Loucy (cell line): ENCODE measurements around the gene TTYH3.
A peak's percentile ranks its signal among the peaks of the same experiment; 100 is the strongest.

ENCODE experiments used
- H2AFZ ChIP-seq: fragments of 200-600 bp; sonication (generic); 2 replicates; pipeline ENCODE4 v1.6.0; 2016; ENCODE audit warnings: antibody characterized with exemption, mild to moderate bottlenecking, low read length, moderate library complexity
- H3F3A ChIP-seq: fragments of 200-600 bp; 2 replicates; pipeline ENCODE4 v1.6.0; 2016; ENCODE audit warnings: antibody characterized with exemption, low read depth, mild to moderate bottlenecking
- H3K27me3 ChIP-seq: fragments of 200-600 bp; sonication (generic); 2 replicates; pipeline ENCODE4 v1.6.1; 2014; ENCODE audit warnings: low read length, mild to moderate bottlenecking; ENCODE audit not compliant: insufficient read depth, poor library complexity, severe bottlenecking
- H3K36me3 ChIP-seq: fragments of 200-600 bp; sonication (generic); 2 replicates; pipeline ENCODE4 v1.6.1; 2016; ENCODE audit warnings: low read length; ENCODE audit not compliant: insufficient read depth
- H3K4me1 ChIP-seq: fragments of 200-600 bp; sonication (generic); 2 replicates; pipeline ENCODE4 v1.5.1; 2014; ENCODE audit warnings: low read length, mild to moderate bottlenecking; ENCODE audit not compliant: insufficient read depth, poor library complexity, severe bottlenecking
- H3K4me2 ChIP-seq: fragments of 200-600 bp; sonication (generic); 2 replicates; pipeline ENCODE4 v1.6.0; 2014; ENCODE audit warnings: antibody characterized with exemption, low read length, low read depth, mild to moderate bottlenecking; ENCODE audit not compliant: poor library complexity, severe bottlenecking
- H3K4me3 ChIP-seq: fragments of 200-600 bp; sonication (generic); 2 replicates; pipeline ENCODE4 v1.5.1; 2014; ENCODE audit warnings: low read length, mild to moderate bottlenecking, mixed read lengths; ENCODE audit not compliant: poor library complexity, severe bottlenecking
- H3K79me2 ChIP-seq: fragments of 200-600 bp; sonication (generic); 2 replicates; pipeline ENCODE4 v1.6.1; 2014; ENCODE audit warnings: low read length; ENCODE audit not compliant: insufficient read depth
- H3K9ac ChIP-seq: fragments of 200-600 bp; sonication (generic); 2 replicates; pipeline ENCODE4 v1.6.0; 2014; ENCODE audit warnings: mild to moderate bottlenecking, low read depth, low read length, moderate library complexity; ENCODE audit not compliant: poor library complexity, severe bottlenecking
- H3K9me2 ChIP-seq: fragments of 200-600 bp; sonication (generic); replicated peaks from 2 replicates; pipeline ENCODE4 v1.6.1; 2016; ENCODE audit warnings: low read depth, low read length, mixed read lengths
- H3K9me3 ChIP-seq: fragments of 200-600 bp; sonication (generic); 2 replicates; pipeline ENCODE4 v1.6.1; 2014; ENCODE audit warnings: mild to moderate bottlenecking, antibody characterized with exemption, low read length, low read depth; ENCODE audit not compliant: insufficient read depth
- H4K20me1 ChIP-seq: fragments of 200-600 bp; sonication (generic); 2 replicates; pipeline ENCODE4 v1.6.0; 2014; ENCODE audit warnings: antibody characterized with exemption, low read length, mild to moderate bottlenecking; ENCODE audit not compliant: insufficient read depth, poor library complexity, severe bottlenecking
- EZH2phosphoT487 ChIP-seq: fragments of 200-600 bp; IDR thresholded peaks from 2 replicates; pipeline ENCODE4 v1.6.1; 2018; ENCODE audit warnings: antibody characterized with exemption, mild to moderate bottlenecking, moderate library complexity, borderline replicate concordance
- TF ChIP-seq, protein P1 (sequence below): fragments of 200-600 bp; sonication (generic); conservative IDR thresholded peaks from 2 replicates; pipeline ENCODE4 v1.5.1; 2014; ENCODE audit warnings: mild to moderate bottlenecking, antibody characterized with exemption, low read length

TTYH3 gene, protein sequence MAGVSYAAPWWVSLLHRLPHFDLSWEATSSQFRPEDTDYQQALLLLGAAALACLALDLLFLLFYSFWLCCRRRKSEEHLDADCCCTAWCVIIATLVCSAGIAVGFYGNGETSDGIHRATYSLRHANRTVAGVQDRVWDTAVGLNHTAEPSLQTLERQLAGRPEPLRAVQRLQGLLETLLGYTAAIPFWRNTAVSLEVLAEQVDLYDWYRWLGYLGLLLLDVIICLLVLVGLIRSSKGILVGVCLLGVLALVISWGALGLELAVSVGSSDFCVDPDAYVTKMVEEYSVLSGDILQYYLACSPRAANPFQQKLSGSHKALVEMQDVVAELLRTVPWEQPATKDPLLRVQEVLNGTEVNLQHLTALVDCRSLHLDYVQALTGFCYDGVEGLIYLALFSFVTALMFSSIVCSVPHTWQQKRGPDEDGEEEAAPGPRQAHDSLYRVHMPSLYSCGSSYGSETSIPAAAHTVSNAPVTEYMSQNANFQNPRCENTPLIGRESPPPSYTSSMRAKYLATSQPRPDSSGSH

DNA sequence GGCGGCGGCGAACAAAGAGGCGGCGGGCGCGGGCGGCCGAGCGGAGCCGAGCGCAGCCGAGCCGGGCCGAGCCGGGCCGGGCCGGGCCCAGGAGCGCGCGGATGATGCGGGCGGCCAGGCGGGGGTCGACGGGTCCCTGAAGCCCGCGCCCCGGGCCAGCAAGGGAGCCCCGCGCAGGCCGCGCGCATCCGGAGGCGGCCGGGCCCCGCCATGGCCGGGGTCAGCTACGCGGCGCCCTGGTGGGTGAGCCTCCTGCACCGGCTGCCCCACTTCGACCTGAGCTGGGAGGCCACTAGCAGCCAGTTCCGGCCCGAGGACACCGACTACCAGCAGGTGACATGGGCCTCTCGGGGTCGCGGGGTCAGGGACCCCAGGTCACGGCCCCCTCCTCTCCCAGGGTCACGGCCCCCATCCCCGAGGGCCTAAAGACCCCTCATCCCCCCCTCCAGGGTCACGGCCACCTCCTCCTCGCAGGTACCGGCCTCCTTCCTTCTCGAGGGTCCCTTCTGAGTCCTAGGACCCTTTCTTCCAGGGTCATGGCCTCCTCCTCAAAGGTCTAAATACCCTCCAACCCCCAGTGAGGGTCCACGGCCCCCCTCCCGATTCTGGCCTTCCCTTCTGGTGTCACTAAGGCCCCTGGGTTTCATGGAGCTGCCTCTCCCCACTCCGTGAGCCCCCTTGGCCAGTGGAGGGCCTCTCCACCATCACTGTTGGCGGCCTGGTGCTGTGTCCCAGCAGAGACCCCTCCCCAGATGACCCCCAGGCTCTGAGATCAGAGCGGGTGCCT, at the start of gene TTYH3:
Gene TTYH3 (plus strand): TSS at position 41 of the 787 bp plus-strand sequence. CDS start 170 bp downstream, at position 211.
- peaks cover 50% of the 10 kb centered on the region for H4K20me1 ChIP-seq
- no peaks in the 10 kb centered on the region for H3K36me3 ChIP-seq
- peaks cover 52% of the 10 kb centered on the region for H3K79me2 ChIP-seq
- no peak for TF ChIP-seq EZH2phosphoT487
- TF ChIP-seq, protein P1, sequence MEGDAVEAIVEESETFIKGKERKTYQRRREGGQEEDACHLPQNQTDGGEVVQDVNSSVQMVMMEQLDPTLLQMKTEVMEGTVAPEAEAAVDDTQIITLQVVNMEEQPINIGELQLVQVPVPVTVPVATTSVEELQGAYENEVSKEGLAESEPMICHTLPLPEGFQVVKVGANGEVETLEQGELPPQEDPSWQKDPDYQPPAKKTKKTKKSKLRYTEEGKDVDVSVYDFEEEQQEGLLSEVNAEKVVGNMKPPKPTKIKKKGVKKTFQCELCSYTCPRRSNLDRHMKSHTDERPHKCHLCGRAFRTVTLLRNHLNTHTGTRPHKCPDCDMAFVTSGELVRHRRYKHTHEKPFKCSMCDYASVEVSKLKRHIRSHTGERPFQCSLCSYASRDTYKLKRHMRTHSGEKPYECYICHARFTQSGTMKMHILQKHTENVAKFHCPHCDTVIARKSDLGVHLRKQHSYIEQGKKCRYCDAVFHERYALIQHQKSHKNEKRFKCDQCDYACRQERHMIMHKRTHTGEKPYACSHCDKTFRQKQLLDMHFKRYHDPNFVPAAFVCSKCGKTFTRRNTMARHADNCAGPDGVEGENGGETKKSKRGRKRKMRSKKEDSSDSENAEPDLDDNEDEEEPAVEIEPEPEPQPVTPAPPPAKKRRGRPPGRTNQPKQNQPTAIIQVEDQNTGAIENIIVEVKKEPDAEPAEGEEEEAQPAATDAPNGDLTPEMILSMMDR, result no peak
- no peaks in the 10 kb centered on the region for H3K9me2 ChIP-seq
- H2AFZ ChIP-seq, result peak within 1 kb of the TSS; percentile 70
- peak within 1 kb of the TSS; percentile 98 for H3K9ac ChIP-seq
- H3F3A ChIP-seq, result no peaks in the 10 kb centered on the region
- no peaks in the 10 kb centered on the region for H3K27me3 ChIP-seq
- H3K9me3 ChIP-seq, result no peaks in the 10 kb centered on the region
- peak within 1 kb of the TSS; percentile 86 for H3K4me2 ChIP-seq
- peaks cover 30% of the 10 kb centered on the region for H3K4me1 ChIP-seq
- H3K4me3 ChIP-seq, result peak within 1 kb of the TSS; percentile 90

DNA sequence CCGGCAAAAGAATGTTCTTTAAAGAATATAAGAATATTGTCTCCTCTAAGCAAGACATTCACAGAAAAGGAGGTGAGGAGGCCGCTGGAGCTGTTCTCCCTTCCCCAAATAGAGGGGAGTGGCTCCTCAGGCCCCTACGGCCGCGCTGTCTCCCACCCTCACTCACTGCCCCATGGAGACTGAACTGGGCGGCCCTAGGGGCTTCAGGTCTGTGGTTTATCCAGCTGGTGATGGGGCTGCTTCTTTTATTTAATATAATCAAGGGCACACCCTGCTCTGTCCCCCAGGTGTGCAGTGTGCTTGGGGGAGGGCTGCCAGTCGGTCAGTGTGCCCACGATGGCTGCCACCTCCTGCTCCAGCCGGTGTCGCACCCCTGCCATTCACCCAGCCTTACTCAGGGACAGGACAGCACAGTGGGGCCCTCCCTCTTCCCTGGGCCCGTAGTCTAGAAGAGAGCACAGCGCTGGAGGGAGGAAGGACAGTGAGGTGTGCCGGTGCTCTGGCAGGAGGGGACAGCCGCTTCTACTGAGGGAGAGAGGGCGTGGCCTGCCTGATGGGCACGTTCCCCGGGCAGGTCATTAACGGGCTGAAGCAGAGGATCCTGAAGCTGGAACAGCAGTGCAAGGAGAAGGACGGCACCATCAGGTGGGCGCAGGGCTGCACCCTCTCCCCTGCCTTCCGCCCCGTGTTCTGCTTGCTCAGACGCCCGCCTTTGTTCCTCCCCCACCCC, 49.6 kb upstream of the TTYH3 start:
- H3K4me2 ChIP-seq, result no peak overlapping the region
- H3K79me2 ChIP-seq, result no peaks in the 10 kb centered on the region
- no peak for TF ChIP-seq EZH2phosphoT487
- TF ChIP-seq, protein P1, result no peak
- no peaks in the 10 kb centered on the region for H3K9me2 ChIP-seq
- H4K20me1 ChIP-seq, result no peaks in the 10 kb centered on the region
- no peak overlapping the region for H2AFZ ChIP-seq
- H3K27me3 ChIP-seq, result no peaks in the 10 kb centered on the region
- no peaks in the 10 kb centered on the region for H3K9me3 ChIP-seq
- H3K9ac ChIP-seq, result no peak overlapping the region
- no peaks in the 10 kb centered on the region for H3K36me3 ChIP-seq
- H3F3A ChIP-seq, result no peaks in the 10 kb centered on the region
- no peaks in the 10 kb centered on the region for H3K4me1 ChIP-seq
- H3K4me3 ChIP-seq, result no peak overlapping the region

DNA sequence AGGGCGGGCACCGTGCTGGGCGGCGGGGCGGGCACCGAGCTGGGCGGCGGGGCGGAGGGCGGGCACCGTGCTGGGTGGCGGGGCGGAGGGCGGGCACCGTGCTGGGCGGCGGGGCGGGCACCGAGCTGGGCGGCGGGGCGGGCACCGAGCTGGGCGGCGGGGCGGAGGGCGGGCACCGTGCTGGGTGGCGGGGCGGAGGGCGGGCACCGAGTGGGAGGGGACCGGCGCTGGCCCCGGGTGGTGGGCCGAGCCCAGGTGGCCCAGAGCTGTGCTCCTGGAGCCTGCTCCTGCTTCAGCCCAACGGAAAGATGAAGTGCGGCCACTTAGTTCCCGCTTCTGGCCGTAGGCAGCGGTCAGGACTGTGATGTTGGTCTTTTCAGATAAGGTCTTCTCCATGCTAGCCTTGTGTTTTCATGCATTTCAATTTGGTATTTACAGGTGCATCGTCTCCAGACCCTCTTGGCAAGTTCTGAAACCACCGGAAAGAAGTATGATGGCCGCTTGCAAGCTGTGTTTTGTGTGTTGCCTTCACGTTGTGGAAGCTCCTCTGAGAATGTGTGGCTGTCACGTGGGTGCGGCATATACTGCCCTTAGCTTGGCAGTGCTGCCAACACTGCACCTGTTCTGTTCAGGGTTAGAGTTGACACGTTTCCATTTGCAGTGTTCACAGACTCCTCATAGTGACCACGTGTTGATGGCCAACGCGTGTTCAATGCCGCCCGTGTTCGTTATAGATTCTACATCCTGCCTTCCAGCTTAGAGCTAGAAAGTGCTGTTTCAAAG, 47.8 kb upstream of the TTYH3 start:
- H3K27me3 ChIP-seq, result no peaks in the 10 kb centered on the region
- H3K9ac ChIP-seq, result no peak overlapping the region
- H4K20me1 ChIP-seq, result no peaks in the 10 kb centered on the region
- H3K79me2 ChIP-seq, result no peaks in the 10 kb centered on the region
- H3K9me3 ChIP-seq, result no peaks in the 10 kb centered on the region
- no peak overlapping the region for H3K4me3 ChIP-seq
- no peaks in the 10 kb centered on the region for H3K4me1 ChIP-seq
- no peak for TF ChIP-seq EZH2phosphoT487
- TF ChIP-seq, protein P1, result no peak
- no peak overlapping the region for H2AFZ ChIP-seq
- no peaks in the 10 kb centered on the region for H3K9me2 ChIP-seq
- H3K4me2 ChIP-seq, result no peak overlapping the region
- no peaks in the 10 kb centered on the region for H3K36me3 ChIP-seq
- no peaks in the 10 kb centered on the region for H3F3A ChIP-seq
